Trophoblast cell (in vitro differentiated cells and primary cell): ENCODE data around the gene SNRK. TPM values are rescaled to one million over a fixed set of nuclear protein-coding genes. Genes with fewer than 3 reads are reported as not detected.

Experiments
- DNase-seq, 2 donors: peaks; one replicate each; pipeline ENCODE4 v3.0.0-alpha.2; 2016
- H2AFZ ChIP-seq: 2 replicates; pipeline ENCODE4 v1.6.1; 2013; ENCODE audit warnings: low read length, moderate library complexity, mild to moderate bottlenecking; ENCODE audit not compliant: insufficient read depth, poor library complexity
- H2AK5ac ChIP-seq: 2 replicates; pipeline ENCODE4 v1.6.1; 2013; ENCODE audit warnings: mild to moderate bottlenecking, low read length
- H2BK120ac ChIP-seq: 2 replicates; pipeline ENCODE4 v1.6.1; 2013; ENCODE audit warnings: low read length, mild to moderate bottlenecking, moderate library complexity; ENCODE audit not compliant: insufficient read depth, poor library complexity
- H2BK12ac ChIP-seq: 2 replicates; pipeline ENCODE4 v1.6.1; 2013; ENCODE audit warnings: mild to moderate bottlenecking, low read length, moderate library complexity
- H2BK5ac ChIP-seq: 2 replicates; pipeline ENCODE4 v1.6.1; 2013; ENCODE audit warnings: low read length, low read depth, moderate library complexity, mild to moderate bottlenecking; ENCODE audit not compliant: poor library complexity
- H3K14ac ChIP-seq: 2 replicates; pipeline ENCODE4 v1.6.1; 2013; ENCODE audit warnings: mild to moderate bottlenecking, low read length
- H3K18ac ChIP-seq: 2 replicates; pipeline ENCODE4 v1.6.1; 2013; ENCODE audit warnings: mild to moderate bottlenecking, low read length
- H3K23ac ChIP-seq: 2 replicates; pipeline ENCODE4 v1.6.1; 2013; ENCODE audit warnings: low read length
- H3K27ac ChIP-seq: 2 replicates; pipeline ENCODE4 v1.5.1; 2013; ENCODE audit warnings: low read depth, mild to moderate bottlenecking, inconsistent platforms, low read length, moderate library complexity
- H3K27me3 ChIP-seq: 2 replicates; pipeline ENCODE4 v1.6.1; 2013; ENCODE audit warnings: inconsistent platforms, mild to moderate bottlenecking, low read length, moderate library complexity; ENCODE audit not compliant: insufficient read depth
- H3K36me3 ChIP-seq, 2 experiments: 1 replicate in 1 of 2; 2 replicates in 1 of 2; pipeline ENCODE4 v1.6.1; 2013; ENCODE audit warnings: low read length in 2 of 2, mild to moderate bottlenecking in 2 of 2, moderate library complexity in 1 of 2; ENCODE audit not compliant: insufficient read depth in 2 of 2, control insufficient read depth in 1 of 2
- H3K4ac ChIP-seq: 2 replicates; pipeline ENCODE4 v1.6.1; 2013; ENCODE audit warnings: low read depth, mild to moderate bottlenecking, low read length, moderate library complexity
- H3K4me1 ChIP-seq, 2 experiments: 1 replicate in 1 of 2; 2 replicates in 1 of 2; pipeline ENCODE4 v1.6.1; 2013; ENCODE audit warnings: low read length in 2 of 2, mild to moderate bottlenecking in 2 of 2, moderate library complexity in 1 of 2; ENCODE audit not compliant: insufficient read depth in 2 of 2, control insufficient read depth in 1 of 2
- H3K4me2 ChIP-seq: 2 replicates; pipeline ENCODE4 v1.6.1; 2013; ENCODE audit warnings: inconsistent platforms, mild to moderate bottlenecking, low read length, moderate library complexity
- H3K4me3 ChIP-seq: 2 replicates; pipeline ENCODE4 v1.5.1; 2013; ENCODE audit warnings: mild to moderate bottlenecking, low read depth, low read length, inconsistent platforms
- H3K79me1 ChIP-seq: one replicate; pipeline ENCODE4 v1.6.1; 2013; ENCODE audit warnings: low read length
- H3K79me2 ChIP-seq: 2 replicates; pipeline ENCODE4 v1.6.1; 2013; ENCODE audit warnings: low read length, mild to moderate bottlenecking; ENCODE audit not compliant: control insufficient read depth, insufficient read depth, poor library complexity
- H3K9ac ChIP-seq: 2 replicates; pipeline ENCODE4 v1.6.1; 2013; ENCODE audit warnings: mild to moderate bottlenecking, low read length
- H3K9me3 ChIP-seq: 2 replicates; pipeline ENCODE4 v1.6.1; 2013; ENCODE audit warnings: low read depth, mild to moderate bottlenecking, control low read depth, inconsistent platforms, low read length; ENCODE audit not compliant: insufficient read depth
- H4K12ac ChIP-seq: 2 replicates; pipeline ENCODE4 v1.6.1; 2013; ENCODE audit warnings: low read depth, mild to moderate bottlenecking, low read length, moderate library complexity
- H4K8ac ChIP-seq: 2 replicates; pipeline ENCODE4 v1.6.1; 2013; ENCODE audit warnings: low read depth, mild to moderate bottlenecking, low read length, moderate library complexity
- H4K91ac ChIP-seq: one replicate; pipeline ENCODE4 v1.6.1; 2013; ENCODE audit warnings: low read depth, mild to moderate bottlenecking, low read length, moderate library complexity
- WGBS: extraction: QIAGEN DNeasy Blood & Tissue Kit; methylation state at CpG from one replicate; pipeline ENCODE4 v1.1.7; 2013; ENCODE audit warnings: missing lambda C conversion rate; ENCODE audit not compliant: insufficient read length, insufficient coverage; ENCODE audit errors: extremely low coverage; 5-methylcytosine and 5-hydroxymethylcytosine counted together
- polyA plus RNA-seq: library from polyadenylated mRNA; stranded (reverse); fragments of 200-250 nt; gene quantifications from 2 replicates; pipeline ENCODE4 v1.2.3, GENCODE V29; 2013

The SNRK gene, protein sequence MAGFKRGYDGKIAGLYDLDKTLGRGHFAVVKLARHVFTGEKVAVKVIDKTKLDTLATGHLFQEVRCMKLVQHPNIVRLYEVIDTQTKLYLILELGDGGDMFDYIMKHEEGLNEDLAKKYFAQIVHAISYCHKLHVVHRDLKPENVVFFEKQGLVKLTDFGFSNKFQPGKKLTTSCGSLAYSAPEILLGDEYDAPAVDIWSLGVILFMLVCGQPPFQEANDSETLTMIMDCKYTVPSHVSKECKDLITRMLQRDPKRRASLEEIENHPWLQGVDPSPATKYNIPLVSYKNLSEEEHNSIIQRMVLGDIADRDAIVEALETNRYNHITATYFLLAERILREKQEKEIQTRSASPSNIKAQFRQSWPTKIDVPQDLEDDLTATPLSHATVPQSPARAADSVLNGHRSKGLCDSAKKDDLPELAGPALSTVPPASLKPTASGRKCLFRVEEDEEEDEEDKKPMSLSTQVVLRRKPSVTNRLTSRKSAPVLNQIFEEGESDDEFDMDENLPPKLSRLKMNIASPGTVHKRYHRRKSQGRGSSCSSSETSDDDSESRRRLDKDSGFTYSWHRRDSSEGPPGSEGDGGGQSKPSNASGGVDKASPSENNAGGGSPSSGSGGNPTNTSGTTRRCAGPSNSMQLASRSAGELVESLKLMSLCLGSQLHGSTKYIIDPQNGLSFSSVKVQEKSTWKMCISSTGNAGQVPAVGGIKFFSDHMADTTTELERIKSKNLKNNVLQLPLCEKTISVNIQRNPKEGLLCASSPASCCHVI
- 11.8 and 12.6 TPM in 2 replicates for polyA plus RNA-seq

DNA sequence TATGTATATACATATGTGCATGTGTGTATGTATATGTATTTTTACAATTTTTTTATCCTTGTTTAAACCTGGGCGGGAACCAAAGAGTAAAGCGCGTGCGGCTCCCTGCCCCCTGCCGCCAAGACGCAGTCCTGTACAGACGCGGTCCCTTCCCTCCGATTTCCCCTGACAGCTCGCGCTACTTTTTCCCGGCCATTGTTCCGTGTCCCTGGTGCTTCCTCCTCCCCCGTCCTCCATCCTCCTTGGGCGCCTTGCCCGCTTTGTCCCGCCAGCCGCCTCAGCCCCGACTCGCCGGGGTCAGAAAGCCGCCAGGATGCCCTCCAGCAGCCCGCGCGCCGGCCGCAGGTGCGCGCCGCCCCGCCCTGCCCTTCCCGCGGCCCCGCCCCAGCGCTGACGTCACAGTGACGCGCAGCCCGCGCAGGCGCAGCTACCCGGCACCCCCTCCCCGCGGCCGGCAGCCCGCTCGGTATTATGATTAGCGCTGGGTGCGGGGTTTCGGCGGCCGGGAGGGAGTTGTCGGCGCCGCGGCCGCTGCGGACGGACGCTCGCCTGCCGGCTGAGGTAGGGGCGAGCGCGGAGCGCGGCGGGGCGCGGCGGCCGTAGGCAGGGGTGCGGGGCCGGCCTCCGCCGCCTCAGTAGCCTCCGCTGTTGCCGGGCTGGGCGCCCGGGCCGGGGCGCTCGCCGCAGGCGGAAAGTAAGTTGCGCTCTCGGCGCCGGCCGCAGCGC lies at the start of gene SNRK:
Gene SNRK, plus strand, starts transcription at position 426 of the 726 bp plus-strand sequence. CDS start 16,664 bp downstream, outside the sequence.
- Histone ChIP-seq H3K23ac (no peak within 1 kb of the TSS), H3K79me2 (peaks cover 9% of the 10 kb centered on the region), H3K4me3 (peak within 1 kb of the TSS; percentile 92), H2AFZ (peak within 1 kb of the TSS; percentile 93), H3K27me3 (no peaks in the 10 kb centered on the region), H3K4me1 (peaks cover 4 to 11% of the 10 kb centered on the region in 2 experiments), H4K8ac (peak within 1 kb of the TSS; percentile 84), H2AK5ac (no peak within 1 kb of the TSS), H3K9me3 (no peaks in the 10 kb centered on the region), H2BK5ac (peak within 1 kb of the TSS; percentile 93), H3K27ac (peak within 1 kb of the TSS; percentile 45), H2BK12ac (no peak within 1 kb of the TSS), H3K9ac (peak within 1 kb of the TSS; percentile 87), H4K12ac (peak within 1 kb of the TSS; percentile 77), H3K18ac (peak within 1 kb of the TSS; percentile 86), H3K36me3 (peaks cover 0 to 2% of the 10 kb centered on the region in 2 experiments), H3K4me2 (peak within 1 kb of the TSS; percentile 99), H4K91ac (peak within 1 kb of the TSS; percentile 85), H3K14ac (peak within 1 kb of the TSS; percentile 92), H3K4ac (peak within 1 kb of the TSS; percentile 75), H2BK120ac (no peak within 1 kb of the TSS), H3K79me1 (peaks cover 2% of the 10 kb centered on the region)
- WGBS = no CpG with 5 or more reads among the region's 91 CpGs
- DNase-seq = peak; percentile 67 to 89

DNA sequence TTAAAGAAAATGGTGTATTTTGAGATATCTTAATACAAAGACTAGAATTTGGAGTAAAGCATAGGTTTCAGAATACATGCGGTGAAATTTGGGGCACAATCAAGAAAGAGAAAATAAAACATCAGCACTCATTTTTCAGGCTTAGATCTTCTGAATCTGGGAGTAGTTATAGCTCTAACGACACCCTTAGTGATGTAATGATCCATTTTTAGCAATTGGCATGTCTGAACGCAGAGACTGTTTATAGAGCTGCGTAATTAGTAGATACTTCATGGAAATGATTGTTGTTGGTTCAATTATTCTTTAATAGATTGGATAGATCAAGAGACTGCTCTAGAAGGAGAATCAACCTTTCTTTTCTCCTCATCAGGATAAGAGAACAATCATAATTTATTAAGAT lies 47.5 kb upstream of the SNRK start:
- Histone ChIP-seq H4K91ac (no peak overlapping the region), H2BK12ac (no peak overlapping the region), H3K79me1 (no peaks in the 10 kb centered on the region), H2AK5ac (no peak overlapping the region), H3K36me3 (no peaks in the 10 kb centered on the region), H4K12ac (no peak overlapping the region), H3K14ac (no peak overlapping the region), H3K79me2 (no peaks in the 10 kb centered on the region), H3K27ac (no peak overlapping the region), H3K9me3 (peaks cover 3% of the 10 kb centered on the region), H3K4me2 (no peak overlapping the region), H3K18ac (no peak overlapping the region), H2AFZ (no peak overlapping the region), H3K4me3 (no peak overlapping the region), H2BK5ac (no peak overlapping the region), H3K23ac (no peak overlapping the region), H3K9ac (no peak overlapping the region), H3K4ac (no peak overlapping the region), H4K8ac (no peak overlapping the region), H2BK120ac (no peak overlapping the region), H3K4me1 (no peaks in the 10 kb centered on the region), H3K27me3 (no peaks in the 10 kb centered on the region)
- DNase-seq = no peak
- WGBS = no CpG with 5 or more reads among the region's 4 CpGs

DNA sequence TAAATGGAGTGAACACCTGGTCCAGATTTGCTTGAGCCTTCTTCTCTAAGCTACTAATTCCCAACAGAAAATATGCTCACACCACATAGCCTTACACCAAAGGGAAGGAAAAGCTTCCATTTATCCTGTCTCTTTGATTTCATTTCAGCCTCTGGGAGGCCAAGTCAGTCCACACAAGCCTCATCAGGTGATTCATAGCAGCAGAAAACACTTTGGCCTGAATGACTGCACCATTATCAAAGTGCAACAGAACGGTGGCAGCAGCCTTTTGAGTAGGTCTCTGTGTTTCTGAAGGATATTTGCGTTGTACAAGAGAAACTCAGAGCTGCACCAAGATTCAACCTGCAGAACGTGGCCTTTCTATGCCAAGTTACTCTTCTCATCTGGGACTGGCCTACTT lies 46.6 kb upstream of the SNRK start:
- no peak overlapping the region for H3K4me2 ChIP-seq
- no peak overlapping the region for H2BK5ac ChIP-seq
- DNase-seq = no peak
- H3K27ac ChIP-seq = no peak overlapping the region
- no peaks in the 10 kb centered on the region for H3K36me3 ChIP-seq
- H3K79me2 ChIP-seq = no peaks in the 10 kb centered on the region
- H3K4me1 ChIP-seq = no peaks in the 10 kb centered on the region
- no peak overlapping the region for H2AFZ ChIP-seq
- H3K18ac ChIP-seq = no peak overlapping the region
- H4K91ac ChIP-seq = no peak overlapping the region
- H4K12ac ChIP-seq = no peak overlapping the region
- no peak overlapping the region for H3K9ac ChIP-seq
- H3K9me3 ChIP-seq = peaks cover 3% of the 10 kb centered on the region
- H4K8ac ChIP-seq = no peak overlapping the region
- no peak overlapping the region for H3K4ac ChIP-seq
- no peak overlapping the region for H3K23ac ChIP-seq
- no peak overlapping the region for H3K14ac ChIP-seq
- no peaks in the 10 kb centered on the region for H3K79me1 ChIP-seq
- no CpG with 5 or more reads among the region's 3 CpGs for WGBS
- H3K27me3 ChIP-seq = no peaks in the 10 kb centered on the region
- H2BK120ac ChIP-seq = no peak overlapping the region
- no peak overlapping the region for H2BK12ac ChIP-seq
- H2AK5ac ChIP-seq = no peak overlapping the region
- H3K4me3 ChIP-seq = no peak overlapping the region
